K562 (cell line): ENCODE data around the gene ENOX2. TPM values are rescaled to one million over a fixed set of nuclear protein-coding genes. Genes with fewer than 3 reads are reported as not detected.

Experiments used
- C11orf30 ChIP-seq: fragments of 450-650 bp; IDR thresholded peaks from 2 replicates; pipeline ENCODE4 v1.6.1; 2016; ENCODE audit warnings: low read depth, mild to moderate bottlenecking
- CBFB ChIP-seq: sonication (generic); formaldehyde crosslinking; IDR thresholded peaks from 2 replicates; pipeline ENCODE4 v1.4.0; 2020; ENCODE audit warnings: mild to moderate bottlenecking, missing genetic modification reagents
- CBX2 ChIP-seq: fragments of 200-600 bp; sonication (generic); IDR thresholded peaks from one replicate; pipeline ENCODE4 v1.6.1; 2012; ENCODE audit warnings: mild to moderate bottlenecking, low read length, inconsistent platforms; ENCODE audit not compliant: insufficient read depth, poor library complexity, severe bottlenecking
- COPS2 ChIP-seq: fragments of 450-650 bp; conservative IDR thresholded peaks from 2 replicates; pipeline ENCODE4 v1.6.1; 2016; ENCODE audit warnings: mild to moderate bottlenecking, moderate library complexity
- CREB5 ChIP-seq: fragments of 250-450 bp; sonication (Bioruptor Pico); IDR thresholded peaks from 2 replicates; pipeline ENCODE4 v1.5.0; 2020; ENCODE audit warnings: mild to moderate bottlenecking
- DLX4 ChIP-seq: fragments of 250-450 bp; sonication (Bioruptor Pico); IDR thresholded peaks from 2 replicates; pipeline ENCODE4 v1.6.1; 2021; ENCODE audit warnings: mild to moderate bottlenecking
- KDM4B ChIP-seq, 2 experiments: fragments of 450-650 bp in 1 of 2; sonication (generic) in 1 of 2; IDR thresholded peaks; 2 replicates each; pipeline ENCODE4 v1.6.1; 2016 to 2017; ENCODE audit warnings: borderline replicate concordance in 2 of 2, antibody characterized with exemption in 1 of 2, low read depth in 1 of 2, mild to moderate bottlenecking in 1 of 2
- KLF1 ChIP-seq: fragments of 450-650 bp; IDR thresholded peaks from 2 replicates; pipeline ENCODE4 v1.6.1; 2016; ENCODE audit warnings: missing genetic modification characterization, missing compliant biosample characterization
- MAFK ChIP-seq: IDR thresholded peaks from 2 replicates; pipeline ENCODE4 v1.6.1; 2011; ENCODE audit warnings: low read length, improper control_type of control experiment
- MED1 ChIP-seq: sonication (generic); formaldehyde crosslinking; IDR thresholded peaks from 2 replicates; pipeline ENCODE4 v1.8.1; 2023; ENCODE audit warnings: missing genetic modification reagents, borderline replicate concordance
- MTA3 ChIP-seq: fragments of 450-650 bp; formaldehyde crosslinking; IDR thresholded peaks from 2 replicates; pipeline ENCODE4 v1.6.1; 2017; ENCODE audit warnings: mild to moderate bottlenecking, borderline replicate concordance
- NRF1 ChIP-seq, 2 experiments: fragments of 450-650 bp; IDR thresholded peaks in 1 of 2; conservative IDR thresholded peaks in 1 of 2; 2 replicates each; pipeline ENCODE4 v1.6.1; 2014; ENCODE audit warnings: mild to moderate bottlenecking in 2 of 2
- POLR2B ChIP-seq: fragments of 450-650 bp; IDR thresholded peaks from 2 replicates; pipeline ENCODE4 v1.6.1; 2018; ENCODE audit warnings: low read depth; ENCODE audit not compliant: partially characterized antibody
- RBM25 ChIP-seq: fragments of 200-400 bp; formaldehyde crosslinking; IDR thresholded peaks from 2 replicates; pipeline ENCODE4 v1.6.1; 2018; ENCODE audit warnings: low read length, low read depth, moderate library complexity; ENCODE audit not compliant: severe bottlenecking
- SMAD3 ChIP-seq: fragments of 450-650 bp; formaldehyde crosslinking; conservative IDR thresholded peaks from 2 replicates; pipeline ENCODE4 v1.4.0; 2020; ENCODE audit warnings: mild to moderate bottlenecking
- TARDBP ChIP-seq: fragments of 450-650 bp; IDR thresholded peaks from 2 replicates; pipeline ENCODE4 v1.6.1; 2016
- TCF7 ChIP-seq: sonication (generic); IDR thresholded peaks from 2 replicates; pipeline ENCODE4 v1.6.1; 2016; ENCODE audit warnings: antibody characterized with exemption, borderline replicate concordance
- TFAP4 ChIP-seq: sonication (generic); formaldehyde crosslinking; IDR thresholded peaks from 2 replicates; pipeline ENCODE4 v1.8.0; 2022; ENCODE audit warnings: missing genetic modification reagents, mild to moderate bottlenecking, moderate library complexity, borderline replicate concordance
- ZBTB17 ChIP-seq: fragments of 450-650 bp; formaldehyde crosslinking; IDR thresholded peaks from 2 replicates; pipeline ENCODE4 v1.4.0; 2020; ENCODE audit warnings: mild to moderate bottlenecking
- ZFP30 ChIP-seq: fragments of 250-450 bp; sonication (Bioruptor Pico); IDR thresholded peaks from 2 replicates; pipeline ENCODE4 v1.8.0; 2022; ENCODE audit warnings: moderate library complexity, mild to moderate bottlenecking, inconsistent platforms, borderline replicate concordance
- ZHX1 ChIP-seq: fragments of 150-350 bp; conservative IDR thresholded peaks from 2 replicates; pipeline ENCODE4 v1.6.1; 2014; ENCODE audit warnings: low read length
- ZNF175 ChIP-seq: fragments of 200-800 bp; sonication (Bioruptor generic); IDR thresholded peaks from 2 replicates; pipeline ENCODE4 v1.6.1; 2016; ENCODE audit warnings: low read depth, mild to moderate bottlenecking, missing genetic modification characterization, missing compliant biosample characterization
- ZNF695 ChIP-seq: fragments of 450-650 bp; formaldehyde crosslinking; IDR thresholded peaks from 2 replicates; pipeline ENCODE4 v1.4.0; 2020; ENCODE audit warnings: mild to moderate bottlenecking, moderate library complexity
- polyA plus RNA-seq, 8 experiments: library from polyadenylated mRNA; depleted of rRNA in 4 of 8; stranded (reverse) in 5 of 8; unstranded in 3 of 8; fragments of >200 nt; fragmentation: Nextera tagmentation in 2 of 8; fragmentation: Illumina TruSeq in 1 of 8; extraction: Ambion mirVana in 2 of 8; extraction: Trizol in 1 of 8; gene quantifications; 2 replicates each; pipeline versions ENCODE4 v1.2.1 to v1.2.3, GENCODE V29; 2011 to 2014; ENCODE audit warnings: inconsistent platforms in 1 of 8, missing spikeins in 1 of 8
- total RNA-seq, 7 experiments: library from RNA; depleted of rRNA in 6 of 7; stranded (reverse); fragments of >200 nt in 6 of 7; fragmentation: Illumina TruSeq in 2 of 7; extraction: Trizol in 2 of 7; gene quantifications; 2 replicates each; pipeline versions ENCODE4 v1.2.1 to v1.2.3, GENCODE V29; 2011 to 2021; ENCODE audit warnings: low replicate concordance in 1 of 7

The ENOX2 gene
- total and polyA plus RNA-seq, 9 of the 15 experiments (the other 6 are each of a cell fraction or from before 2014, with no cell fraction given) = 6.1 to 24.0 (median 13.8) TPM

- TF ChIP-seq C11orf30 = no peak
- 0 out of 4 replicates have a peak, but pooled peaks of 1 of the 2 experiments have one; percentile 16 for TF ChIP-seq NRF1 (conservative IDR thresholded peaks at IDR 0.05 in 1 of 2, IDR thresholded peaks at IDR 0.05 in 1 of 2)
- no peak for TF ChIP-seq KDM4B (IDR thresholded peaks at IDR 0.05; ENCODE audit: borderline replicate concordance in 2 of 2, low read depth in 1 of 2)
- TF ChIP-seq RBM25 = peak; percentile 66
- TF ChIP-seq CREB5 (CRISPR knock-in tag) = no peak
- no peak for TF ChIP-seq CBFB
- no peak for TF ChIP-seq CBX2
- TF ChIP-seq ZHX1 = no peak
- TF ChIP-seq MTA3 = peak; percentile 2
- no peak for TF ChIP-seq POLR2B
- TF ChIP-seq KLF1 (tag) = no peak
- TF ChIP-seq ZFP30 = no peak
- TF ChIP-seq MED1 = no peak
- TF ChIP-seq ZBTB17 (CRISPR knock-in tag) = no peak
- peak; percentile 28; the same call in 1 of the 2 replicates for TF ChIP-seq ZNF175 (CRISPR knock-in tag)
- no peak for TF ChIP-seq COPS2
- TF ChIP-seq SMAD3 (CRISPR knock-in tag) = 0 out of 2 replicates have a peak, but pooled peaks have one; percentile 25
- 0 out of 2 replicates have a peak, but pooled peaks have one; percentile 31 for TF ChIP-seq TFAP4 (CRISPR knock-in tag)
- no peak for TF ChIP-seq ZNF695 (CRISPR knock-in tag)
- TF ChIP-seq MAFK = no peak; the same call in 1 of the 2 replicates
- peak; percentile 75; the same call in 1 of the 2 replicates for TF ChIP-seq TARDBP
- TF ChIP-seq TCF7 = peak; percentile 97
- TF ChIP-seq DLX4 (CRISPR knock-in tag) = no peak
Measured at GRCh38 chrX:130952266-130953043, 49.4 kb upstream of the ENOX2 start (continued).
